IPS-15b (cell line): ENCODE measurements around the gene BCAS3.
A peak's percentile ranks its signal among the peaks of the same experiment; 100 is the strongest.

ENCODE experiments used
- H3K27me3 ChIP-seq: one replicate; pipeline ENCODE4 v1.6.1; 2013; ENCODE audit warnings: low read length; ENCODE audit not compliant: control insufficient read depth, insufficient read depth
- H3K36me3 ChIP-seq: one replicate; pipeline ENCODE4 v1.6.1; 2013; ENCODE audit warnings: low read length; ENCODE audit not compliant: control insufficient read depth, insufficient read depth
- H3K4me1 ChIP-seq: one replicate; pipeline ENCODE4 v1.6.1; 2013; ENCODE audit warnings: mild to moderate bottlenecking, low read length; ENCODE audit not compliant: control insufficient read depth, insufficient read depth
- H3K4me3 ChIP-seq: one replicate; pipeline ENCODE4 v1.5.1; 2013; ENCODE audit warnings: low read depth, low read length
- H3K9ac ChIP-seq: one replicate; pipeline ENCODE4 v1.6.1; 2013; ENCODE audit warnings: low read depth, mild to moderate bottlenecking, low read length
- H3K9me3 ChIP-seq: one replicate; pipeline ENCODE4 v1.6.1; 2013; ENCODE audit warnings: mild to moderate bottlenecking, low read length; ENCODE audit not compliant: control insufficient read depth, insufficient read depth

Gene BCAS3

GRCh38 chr17:61340431-61341209 lies 663.0 kb downstream of the BCAS3 start:
- Histone ChIP-seq H3K36me3 (no peaks in the 10 kb centered on the region), H3K9ac (no peak overlapping the region), H3K27me3 (no peaks in the 10 kb centered on the region), H3K4me1 (peaks cover 10% of the 10 kb centered on the region), H3K9me3 (no peaks in the 10 kb centered on the region), H3K4me3 (no peak overlapping the region)

- Histone ChIP-seq H3K4me3 (no peak overlapping the region), H3K27me3 (no peaks in the 10 kb centered on the region), H3K9me3 (no peaks in the 10 kb centered on the region), H3K4me1 (peaks cover 4% of the 10 kb centered on the region), H3K9ac (no peak overlapping the region), H3K36me3 (no peaks in the 10 kb centered on the region)
Measured at GRCh38 chr17:61343576-61343975, 665.9 kb downstream of the BCAS3 start.

GRCh38 chr17:61345061-61345460 lies 667.4 kb downstream of the BCAS3 start:
- peaks cover 4% of the 10 kb centered on the region for H3K4me1 ChIP-seq
- H3K4me3 ChIP-seq, result no peak overlapping the region
- no peaks in the 10 kb centered on the region for H3K27me3 ChIP-seq
- no peaks in the 10 kb centered on the region for H3K36me3 ChIP-seq
- no peak overlapping the region for H3K9ac ChIP-seq
- H3K9me3 ChIP-seq, result no peaks in the 10 kb centered on the region

GRCh38 chr17:61345825-61346666 lies 668.4 kb downstream of the BCAS3 start:
- Histone ChIP-seq H3K36me3 (no peaks in the 10 kb centered on the region), H3K27me3 (no peaks in the 10 kb centered on the region), H3K9me3 (no peaks in the 10 kb centered on the region), H3K4me1 (no peaks in the 10 kb centered on the region), H3K4me3 (no peak overlapping the region), H3K9ac (no peak overlapping the region)

GRCh38 chr17:61349350-61349749 lies 671.7 kb downstream of the BCAS3 start:
- Histone ChIP-seq H3K4me1 (peaks cover 7% of the 10 kb centered on the region), H3K27me3 (no peaks in the 10 kb centered on the region), H3K4me3 (no peak overlapping the region), H3K9ac (no peak overlapping the region), H3K9me3 (no peaks in the 10 kb centered on the region), H3K36me3 (no peaks in the 10 kb centered on the region)

GRCh38 chr17:61351745-61352407 lies 674.2 kb downstream of the BCAS3 start:
- Histone ChIP-seq H3K4me3 (no peak overlapping the region), H3K4me1 (peaks cover 7% of the 10 kb centered on the region), H3K9ac (no peak overlapping the region)

GRCh38 chr17:61352408-61352770 lies 674.7 kb downstream of the BCAS3 start:
- H3K9ac ChIP-seq, result no peak overlapping the region
- peaks cover 7% of the 10 kb centered on the region for H3K4me1 ChIP-seq
- no peaks in the 10 kb centered on the region for H3K9me3 ChIP-seq
- no peak overlapping the region for H3K4me3 ChIP-seq
- H3K36me3 ChIP-seq, result no peaks in the 10 kb centered on the region
- H3K27me3 ChIP-seq, result no peaks in the 10 kb centered on the region

More at GRCh38 chr17:61351745-61352407, 674.2 kb downstream of the BCAS3 start:
- Histone ChIP-seq H3K9me3 (no peaks in the 10 kb centered on the region), H3K36me3 (no peaks in the 10 kb centered on the region), H3K27me3 (no peaks in the 10 kb centered on the region)

- H3K4me3 ChIP-seq, result no peak overlapping the region
- peak overlapping the region; percentile 4 for H3K9ac ChIP-seq
- H3K4me1 ChIP-seq, result peaks cover 7% of the 10 kb centered on the region
- H3K27me3 ChIP-seq, result no peaks in the 10 kb centered on the region
- no peaks in the 10 kb centered on the region for H3K9me3 ChIP-seq
- H3K36me3 ChIP-seq, result no peaks in the 10 kb centered on the region
Measured at GRCh38 chr17:61352781-61353491, 675.3 kb downstream of the BCAS3 start.

GRCh38 chr17:61353615-61354014 lies 676.0 kb downstream of the BCAS3 start:
- Histone ChIP-seq H3K36me3 (no peaks in the 10 kb centered on the region), H3K4me1 (peaks cover 7% of the 10 kb centered on the region), H3K9me3 (no peaks in the 10 kb centered on the region), H3K9ac (no peak overlapping the region), H3K27me3 (no peaks in the 10 kb centered on the region), H3K4me3 (no peak overlapping the region)

- peaks cover 7% of the 10 kb centered on the region for H3K4me1 ChIP-seq
- no peaks in the 10 kb centered on the region for H3K36me3 ChIP-seq
- no peaks in the 10 kb centered on the region for H3K27me3 ChIP-seq
- H3K4me3 ChIP-seq, result no peak overlapping the region
- H3K9me3 ChIP-seq, result no peaks in the 10 kb centered on the region
- H3K9ac ChIP-seq, result no peak overlapping the region
Measured at GRCh38 chr17:61354895-61355874, 677.5 kb downstream of the BCAS3 start.
